GM20431 (cell line): ENCODE results near the gene MORN3.
"Not testable (repeated sequence)": the region's sequence is repeated elsewhere in the genome, so short reads cannot be mapped to it uniquely, and the experiment has no call there.

Experiments
- in situ Hi-C: fragments of 300-500 bp; cut with MseI, MboI; formaldehyde crosslinking; loops from one replicate; pipeline ENCODE4 v1.15.0; 2020; ENCODE audit warnings: low sequenced_read_pairs; ENCODE audit not compliant: unreplicated experiment

Gene MORN3

GRCh38 chr12:121697093-121697698 lies 27.7 kb upstream of the MORN3 start:
- in situ Hi-C loops: loop anchor here (10.0 kb wide), 1 partner anchor 98 kb away; the partner anchor contains the start of gene RHOF

GRCh38 chr12:121693155-121693687 lies 23.8 kb upstream of the MORN3 start:
- in situ Hi-C loops: loop anchor here (10.0 kb wide), 1 partner anchor 102 kb away; the partner anchor contains the start of gene RHOF

- in situ Hi-C loops: loop anchor here (10.0 kb wide), 1 partner anchor 102 kb away; the partner anchor contains the start of gene RHOF
These were observed 23.3 kb upstream of the MORN3 start for GRCh38 chr12:121692744-121693143.

GRCh38 chr12:121689430-121689829 lies 20.0 kb upstream of the MORN3 start:
- in situ Hi-C loops: no loop called here

GRCh38 chr12:121688966-121689365 lies 19.5 kb upstream of the MORN3 start:
- in situ Hi-C loops: no loop called here

GRCh38 chr12:121679661-121680197 lies 10.3 kb upstream of the MORN3 start:
- in situ Hi-C loops: not testable (repeated sequence)

GRCh38 chr12:121678716-121679300 lies 9.4 kb upstream of the MORN3 start:
- in situ Hi-C loops: no loop called here

- in situ Hi-C loops: no loop called here
These were observed 8.9 kb upstream of the MORN3 start for GRCh38 chr12:121678305-121678704.

- in situ Hi-C loops: no loop called here
These were observed 6.7 kb upstream of the MORN3 start for GRCh38 chr12:121676190-121676589.

GRCh38 chr12:121673013-121673511 lies 3.6 kb upstream of the MORN3 start:
- in situ Hi-C loops: no loop called here

- in situ Hi-C loops: loop anchor here (10.0 kb wide), 1 partner anchor 114 kb away; no protein-coding TSS in a partner anchor
These were observed 519 bp downstream of the MORN3 start for GRCh38 chr12:121668750-121669520.

GRCh38 chr12:121666829-121667228 lies 2.6 kb downstream of the MORN3 start:
- in situ Hi-C loops: loop anchor here (10.0 kb wide), 1 partner anchor 112 kb away; no protein-coding TSS in a partner anchor

- in situ Hi-C loops: loop anchor here (10.0 kb wide), 1 partner anchor 109 kb away; no protein-coding TSS in a partner anchor
These were observed 5.9 kb downstream of the MORN3 start for GRCh38 chr12:121663610-121663929.

GRCh38 chr12:121661353-121662105 lies 7.9 kb downstream of the MORN3 start:
- in situ Hi-C loops: loop anchor here (10.0 kb wide), 1 partner anchor 107 kb away; no protein-coding TSS in a partner anchor

- in situ Hi-C loops: no loop called here
These were observed 12.0 kb downstream of the MORN3 start for GRCh38 chr12:121657305-121658008.

GRCh38 chr12:121656122-121656521 lies 13.3 kb downstream of the MORN3 start:
- in situ Hi-C loops: no loop called here

- in situ Hi-C loops: no loop called here
These were observed 15.5 kb downstream of the MORN3 start for GRCh38 chr12:121653999-121654398.

GRCh38 chr12:121652767-121653497 lies 16.5 kb downstream of the MORN3 start:
- in situ Hi-C loops: no loop called here
